GM12872 (cell line): ENCODE data around the gene SYCP2.

Experiments
- CTCF ChIP-seq: IDR thresholded peaks from 3 replicates; pipeline ENCODE4 v1.5.1; 2011; ENCODE audit warnings: low read depth, mild to moderate bottlenecking, low read length, moderate library complexity; ENCODE audit not compliant: insufficient read depth

SYCP2 gene

GRCh38 chr20:59925359-59925758 lies 8.1 kb downstream of the SYCP2 start:
- no peak for TF ChIP-seq CTCF

DNA sequence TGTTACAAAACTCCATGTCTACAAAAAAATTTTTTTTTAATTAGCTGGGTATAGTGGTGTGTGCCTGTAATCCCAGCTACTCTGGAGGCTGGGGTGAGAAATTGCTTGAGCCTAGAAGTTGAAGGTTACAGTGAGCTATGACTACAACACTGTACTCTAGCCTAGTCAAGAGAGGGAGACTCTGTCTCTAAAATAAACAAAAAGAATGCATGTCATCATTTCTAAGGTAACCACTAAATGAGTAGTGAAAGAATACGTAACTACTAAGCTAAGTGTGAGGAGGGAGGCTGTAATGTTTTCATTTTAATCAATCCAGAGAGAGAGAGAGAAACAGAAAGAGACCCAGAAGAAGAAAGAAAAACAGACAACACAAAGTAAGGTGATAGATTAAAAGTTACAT lies 9.9 kb downstream of the SYCP2 start:
- no peak for TF ChIP-seq CTCF

DNA sequence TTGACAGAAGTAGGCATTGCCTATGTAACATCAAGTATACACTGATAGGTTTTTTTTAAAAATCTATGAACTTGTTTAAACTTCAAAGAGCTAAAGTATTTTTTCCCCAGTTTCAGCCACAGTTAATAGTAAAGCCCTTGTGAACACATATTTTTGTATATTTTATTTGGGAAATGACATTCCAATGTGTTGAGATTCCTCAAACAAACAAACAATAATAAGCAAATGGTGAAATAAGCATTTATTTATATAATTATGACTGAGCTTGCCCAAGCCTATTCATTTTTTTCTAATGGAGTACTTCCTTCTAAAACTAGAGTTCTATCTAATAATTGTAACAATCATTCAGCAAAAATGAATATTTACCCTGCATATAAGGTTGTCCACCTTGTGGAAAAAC lies 12.5 kb downstream of the SYCP2 start:
- no peak for TF ChIP-seq CTCF

- no peak for TF ChIP-seq CTCF
Measured at GRCh38 chr20:59912609-59913008, 20.8 kb downstream of the SYCP2 start.

GRCh38 chr20:59911041-59911440 lies 22.4 kb downstream of the SYCP2 start:
- no peak for TF ChIP-seq CTCF

- no peak for TF ChIP-seq CTCF
Measured at GRCh38 chr20:59908855-59909254, 24.6 kb downstream of the SYCP2 start.

DNA sequence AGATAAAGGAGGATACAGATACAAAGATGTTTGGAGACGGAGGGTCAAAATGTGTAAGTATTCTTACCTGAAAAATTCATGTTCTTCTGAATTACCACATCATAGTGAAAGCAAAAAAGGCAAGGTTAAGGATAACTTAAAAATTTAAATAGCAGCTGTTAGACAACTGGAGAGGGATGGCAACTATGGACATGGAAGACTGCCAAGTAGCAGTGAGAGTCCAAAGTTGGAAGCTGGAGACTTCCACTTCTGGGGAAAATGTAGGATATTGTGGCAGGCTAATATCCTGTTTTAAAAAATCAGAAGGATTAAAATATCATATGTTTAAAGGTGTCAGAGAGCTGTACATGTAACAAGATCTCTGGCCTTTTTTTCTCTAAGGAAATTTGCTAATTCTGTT lies 29.8 kb downstream of the SYCP2 start:
- TF ChIP-seq CTCF: no peak

- no peak for TF ChIP-seq CTCF
Measured at GRCh38 chr20:59902470-59902869, 31.0 kb downstream of the SYCP2 start.
